IPS-20b (cell line): ENCODE data around the gene ADARB2.
"Not testable (repeated sequence)": the region's sequence is repeated elsewhere in the genome, so short reads cannot be mapped to it uniquely, and the experiment has no call there.

ENCODE experiments used
- H3K27ac ChIP-seq: one replicate; pipeline ENCODE4 v1.5.1; 2013; ENCODE audit warnings: low read length
- H3K27me3 ChIP-seq: 2 replicates; pipeline ENCODE4 v1.6.1; 2013; ENCODE audit warnings: mild to moderate bottlenecking, low read length, inconsistent platforms; ENCODE audit not compliant: insufficient read depth
- H3K36me3 ChIP-seq: 2 replicates; pipeline ENCODE4 v1.6.1; 2013; ENCODE audit warnings: low read depth, mild to moderate bottlenecking, inconsistent platforms, low read length, moderate library complexity; ENCODE audit not compliant: insufficient read depth
- H3K4me1 ChIP-seq: 2 replicates; pipeline ENCODE4 v1.6.1; 2013; ENCODE audit warnings: mild to moderate bottlenecking, control low read depth, inconsistent platforms, low read length, moderate library complexity; ENCODE audit not compliant: insufficient read depth
- H3K4me3 ChIP-seq: 2 replicates; pipeline ENCODE4 v1.5.1; 2013; ENCODE audit warnings: mild to moderate bottlenecking, low read length, inconsistent platforms
- H3K9ac ChIP-seq: 2 replicates; pipeline ENCODE4 v1.6.1; 2013; ENCODE audit warnings: low read depth, mild to moderate bottlenecking, inconsistent platforms, low read length, moderate library complexity
- H3K9me3 ChIP-seq: 2 replicates; pipeline ENCODE4 v1.6.1; 2013; ENCODE audit warnings: mild to moderate bottlenecking, low read depth, low read length, inconsistent platforms; ENCODE audit not compliant: insufficient read depth

ADARB2 gene

GRCh38 chr10:1472178-1472958 lies 265.0 kb downstream of the ADARB2 start:
- no peaks in the 10 kb centered on the region for H3K27me3 ChIP-seq
- no peak overlapping the region for H3K9ac ChIP-seq
- H3K4me3 ChIP-seq = no peak overlapping the region
- peaks cover 4% of the 10 kb centered on the region for H3K9me3 ChIP-seq
- H3K4me1 ChIP-seq = peaks cover 9% of the 10 kb centered on the region; the same call in 1 of the 2 replicates
- no peak overlapping the region for H3K27ac ChIP-seq
- H3K36me3 ChIP-seq = no peaks in the 10 kb centered on the region

DNA sequence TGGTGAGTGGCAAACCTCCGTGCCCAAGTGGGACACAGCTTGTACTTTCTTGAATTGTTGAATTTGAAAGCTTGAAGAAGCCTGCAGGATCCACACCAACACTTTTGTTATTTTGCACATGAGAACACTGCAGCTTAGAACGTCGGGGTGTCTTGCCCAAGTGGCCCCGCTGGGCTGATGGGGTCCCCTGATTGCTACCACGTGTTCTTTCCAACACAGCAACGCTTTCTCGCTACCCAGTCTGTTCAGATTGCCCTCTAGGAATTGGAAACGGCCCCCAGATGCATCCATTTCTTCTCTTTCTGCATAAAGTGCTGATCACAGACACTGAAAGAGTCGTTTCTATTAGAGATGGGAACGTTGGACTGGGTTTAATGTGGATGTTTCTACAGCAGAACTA lies 268.5 kb downstream of the ADARB2 start:
- Histone ChIP-seq H3K9me3 (no peaks in the 10 kb centered on the region), H3K9ac (no peak overlapping the region), H3K4me1 (no peaks in the 10 kb centered on the region; the same call in 1 of the 2 replicates), H3K27me3 (no peaks in the 10 kb centered on the region), H3K36me3 (no peaks in the 10 kb centered on the region), H3K4me3 (no peak overlapping the region), H3K27ac (no peak overlapping the region)

- Histone ChIP-seq H3K27me3 (no peaks in the 10 kb centered on the region), H3K9ac (no peak overlapping the region), H3K27ac (no peak overlapping the region), H3K9me3 (no peaks in the 10 kb centered on the region), H3K4me3 (no peak overlapping the region), H3K36me3 (no peaks in the 10 kb centered on the region), H3K4me1 (no peaks in the 10 kb centered on the region; the same call in 1 of the 2 replicates)
These were observed 269.8 kb downstream of the ADARB2 start for GRCh38 chr10:1467334-1468076.

GRCh38 chr10:1465993-1466764 lies 271.1 kb downstream of the ADARB2 start:
- Histone ChIP-seq H3K9me3 (no peaks in the 10 kb centered on the region), H3K27me3 (no peaks in the 10 kb centered on the region), H3K36me3 (no peaks in the 10 kb centered on the region), H3K27ac (no peak overlapping the region), H3K9ac (no peak overlapping the region), H3K4me3 (no peak overlapping the region), H3K4me1 (no peaks in the 10 kb centered on the region; the same call in 1 of the 2 replicates)

GRCh38 chr10:1465418-1465911 lies 271.9 kb downstream of the ADARB2 start:
- no peaks in the 10 kb centered on the region for H3K9me3 ChIP-seq
- no peaks in the 10 kb centered on the region for H3K27me3 ChIP-seq
- no peaks in the 10 kb centered on the region; the same call in 1 of the 2 replicates for H3K4me1 ChIP-seq
- no peak overlapping the region for H3K27ac ChIP-seq
- no peak overlapping the region for H3K4me3 ChIP-seq
- H3K36me3 ChIP-seq = no peaks in the 10 kb centered on the region
- H3K9ac ChIP-seq = no peak overlapping the region

- H3K27ac ChIP-seq = no peak overlapping the region
- no peaks in the 10 kb centered on the region; the same call in 1 of the 2 replicates for H3K4me1 ChIP-seq
- no peak overlapping the region for H3K9ac ChIP-seq
- no peaks in the 10 kb centered on the region for H3K36me3 ChIP-seq
- H3K9me3 ChIP-seq = no peaks in the 10 kb centered on the region
- H3K27me3 ChIP-seq = no peaks in the 10 kb centered on the region
- H3K4me3 ChIP-seq = no peak overlapping the region
These were observed 272.4 kb downstream of the ADARB2 start for GRCh38 chr10:1464881-1465417.

DNA sequence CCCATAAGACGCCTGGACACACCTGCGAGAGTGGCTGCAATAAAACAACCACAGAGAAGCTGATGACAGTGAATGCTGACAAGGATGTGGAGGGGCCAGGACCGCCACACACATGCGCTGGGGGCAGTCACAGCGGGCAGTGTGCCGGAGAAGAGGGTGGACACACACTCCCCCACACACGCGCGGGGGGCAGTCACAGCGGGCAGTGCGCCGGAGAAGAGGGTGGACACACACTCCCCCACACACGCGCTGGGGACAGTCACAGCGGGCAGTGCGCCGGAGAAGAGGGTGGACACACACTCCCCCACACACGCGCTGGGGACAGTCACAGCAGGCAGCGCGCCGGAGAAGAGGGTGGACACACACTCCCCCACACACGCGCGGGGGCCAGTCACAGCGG lies 273.4 kb downstream of the ADARB2 start:
- H3K4me3 ChIP-seq, H3K9ac ChIP-seq, H3K27ac ChIP-seq, H3K36me3 ChIP-seq, H3K27me3 ChIP-seq, H3K4me1 ChIP-seq, H3K9me3 ChIP-seq: not testable (repeated sequence)

- no peaks in the 10 kb centered on the region; the same call in 1 of the 2 replicates for H3K4me1 ChIP-seq
- H3K27ac ChIP-seq = no peak overlapping the region
- no peak overlapping the region for H3K4me3 ChIP-seq
- H3K9ac ChIP-seq = no peak overlapping the region
- H3K36me3 ChIP-seq = no peaks in the 10 kb centered on the region
- no peaks in the 10 kb centered on the region for H3K27me3 ChIP-seq
- H3K9me3 ChIP-seq = no peaks in the 10 kb centered on the region
These were observed 274.2 kb downstream of the ADARB2 start for GRCh38 chr10:1462994-1463633.

DNA sequence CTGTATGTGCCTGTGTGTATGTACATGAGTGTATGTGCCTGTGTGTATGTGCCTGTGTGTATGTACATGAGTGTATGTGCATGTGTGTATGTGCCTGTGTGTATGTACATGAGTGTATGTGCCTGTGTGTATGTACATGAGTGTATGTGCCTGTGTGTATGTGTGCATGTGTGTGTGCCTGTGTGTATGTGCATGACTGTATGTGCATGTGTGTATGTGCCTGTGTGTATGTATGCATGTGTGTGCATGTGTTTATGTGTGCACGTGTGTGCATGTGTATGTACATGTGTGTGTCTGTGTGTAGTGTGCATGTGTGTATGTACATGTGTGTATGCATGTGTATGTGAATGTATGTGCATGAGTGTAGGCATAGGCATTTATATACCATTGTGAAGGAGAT lies 274.8 kb downstream of the ADARB2 start:
- Histone ChIP-seq H3K36me3 (no peaks in the 10 kb centered on the region), H3K27me3 (no peaks in the 10 kb centered on the region), H3K4me1 (no peaks in the 10 kb centered on the region; the same call in 1 of the 2 replicates), H3K9me3 (no peaks in the 10 kb centered on the region), H3K9ac (no peak overlapping the region), H3K4me3 (no peak overlapping the region), H3K27ac (no peak overlapping the region)

DNA sequence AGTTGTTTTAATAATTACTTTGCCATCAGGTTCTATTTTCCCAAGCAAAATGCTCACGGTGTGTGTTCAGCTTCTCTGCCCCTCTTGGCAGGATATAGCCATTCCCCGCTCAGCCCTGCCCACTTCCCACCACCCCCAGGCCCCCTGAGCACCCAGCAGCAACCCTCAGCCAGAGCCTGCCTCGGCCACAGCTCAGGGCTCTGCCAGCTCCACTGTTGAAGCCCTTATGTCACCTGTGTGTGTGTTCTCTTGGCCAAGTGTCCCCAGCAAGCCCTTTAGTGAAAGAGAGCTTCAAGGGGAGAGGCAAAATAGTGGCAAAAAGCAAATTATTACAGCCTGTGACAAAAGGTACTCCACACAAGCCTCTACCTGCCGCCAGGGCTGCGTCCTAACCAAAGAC lies 275.3 kb downstream of the ADARB2 start:
- no peak overlapping the region for H3K27ac ChIP-seq
- no peaks in the 10 kb centered on the region for H3K9me3 ChIP-seq
- no peak overlapping the region for H3K4me3 ChIP-seq
- no peak overlapping the region for H3K9ac ChIP-seq
- no peaks in the 10 kb centered on the region for H3K27me3 ChIP-seq
- H3K4me1 ChIP-seq = no peaks in the 10 kb centered on the region; the same call in 1 of the 2 replicates
- no peaks in the 10 kb centered on the region for H3K36me3 ChIP-seq

DNA sequence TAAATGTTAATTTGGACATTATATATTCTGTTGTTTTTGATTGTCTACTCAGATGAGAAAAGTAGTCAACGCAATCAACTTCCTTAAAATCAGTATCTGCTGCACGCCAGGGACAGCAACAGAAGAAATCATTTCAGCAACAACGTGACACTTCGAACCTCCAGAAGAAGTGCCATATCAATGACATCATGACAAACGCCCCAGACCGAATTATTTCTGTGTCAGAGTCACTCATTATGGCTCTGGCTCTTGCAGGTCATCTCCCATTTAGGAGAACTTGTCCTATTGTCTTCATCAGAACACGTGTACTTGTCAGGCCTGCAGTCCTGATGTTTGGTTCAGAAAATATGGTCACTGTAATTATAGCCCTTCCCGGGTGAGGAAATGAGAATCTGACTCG lies 276.3 kb downstream of the ADARB2 start:
- Histone ChIP-seq H3K9me3 (no peaks in the 10 kb centered on the region), H3K4me3 (no peak overlapping the region), H3K27me3 (no peaks in the 10 kb centered on the region), H3K27ac (no peak overlapping the region), H3K9ac (no peak overlapping the region), H3K36me3 (no peaks in the 10 kb centered on the region), H3K4me1 (no peaks in the 10 kb centered on the region; the same call in 1 of the 2 replicates)
